K562 (cell line): Measurements from ENCODE around the gene LBHD2. TPM values are rescaled to one million over a fixed set of nuclear protein-coding genes. Genes with fewer than 3 reads are reported as not detected.

Experiments
- ARID1B ChIP-seq: fragments of 450-650 bp; IDR thresholded peaks from 2 replicates; pipeline ENCODE4 v1.6.1; 2016; ENCODE audit warnings: antibody characterized with exemption, mild to moderate bottlenecking, inconsistent platforms
- CEBPZ ChIP-seq: fragments of 150-350 bp; IDR thresholded peaks from 2 replicates; pipeline ENCODE4 v1.6.1; 2014; ENCODE audit warnings: low read depth, mild to moderate bottlenecking, low read length, borderline replicate concordance
- CTCFL ChIP-seq: IDR thresholded peaks from 2 replicates; pipeline ENCODE4 v1.6.1; 2011; ENCODE audit warnings: borderline replicate concordance, low read depth, mild to moderate bottlenecking, moderate library complexity, low read length; ENCODE audit not compliant: insufficient read depth, poor library complexity, severe bottlenecking
- EWSR1 ChIP-seq: fragments of 450-650 bp; IDR thresholded peaks from 2 replicates; pipeline ENCODE4 v1.6.1; 2018; ENCODE audit warnings: borderline replicate concordance, mild to moderate bottlenecking, low read depth, moderate library complexity; ENCODE audit not compliant: partially characterized antibody
- HMG20A ChIP-seq: fragments of 450-650 bp; formaldehyde crosslinking; conservative IDR thresholded peaks from 2 replicates; pipeline ENCODE4 v1.4.0; 2020; ENCODE audit warnings: mild to moderate bottlenecking, mixed read lengths
- HMGN3 ChIP-seq: IDR thresholded peaks from 2 replicates; pipeline ENCODE4 v1.6.1; 2011; ENCODE audit warnings: borderline replicate concordance, low read depth, mild to moderate bottlenecking, mixed read lengths, low read length; ENCODE audit not compliant: insufficient read length; ENCODE audit errors: extremely low read depth
- KLF16 ChIP-seq: IDR thresholded peaks from 2 replicates; pipeline ENCODE4 v1.6.1; 2016; ENCODE audit warnings: antibody characterized with exemption
- MAX ChIP-seq: sonication (generic); formaldehyde crosslinking; IDR thresholded peaks from 2 replicates; pipeline ENCODE4 v1.9.0; 2022; ENCODE audit warnings: mild to moderate bottlenecking, missing genetic modification reagents
- POLR2AphosphoS2 ChIP-seq: IDR thresholded peaks from 2 replicates; pipeline ENCODE4 v1.6.1; 2012; ENCODE audit warnings: low read length, improper control_type of control experiment
- PREB ChIP-seq: sonication (generic); formaldehyde crosslinking; IDR thresholded peaks from 2 replicates; pipeline ENCODE4 v1.8.1; 2023; ENCODE audit warnings: mild to moderate bottlenecking, missing genetic modification reagents
- TAL1 ChIP-seq: fragments of 450-650 bp; IDR thresholded peaks from 2 replicates; pipeline ENCODE4 v1.6.1; 2016; ENCODE audit warnings: mild to moderate bottlenecking
- ZBTB2 ChIP-seq: fragments of 450-650 bp; IDR thresholded peaks from 2 replicates; pipeline ENCODE4 v1.6.1; 2016; ENCODE audit warnings: antibody characterized with exemption
- ZBTB49 ChIP-seq: sonication (generic); formaldehyde crosslinking; IDR thresholded peaks from 2 replicates; pipeline ENCODE4 v1.8.0; 2022; ENCODE audit warnings: missing genetic modification reagents, mild to moderate bottlenecking, borderline replicate concordance
- ZBTB7A ChIP-seq: IDR thresholded peaks from 2 replicates; pipeline ENCODE4 v1.6.1; 2011; ENCODE audit warnings: low read depth, mild to moderate bottlenecking, low read length, moderate library complexity, borderline replicate concordance; ENCODE audit not compliant: control insufficient read depth
- ZNF431 ChIP-seq: sonication (generic); formaldehyde crosslinking; IDR thresholded peaks from 2 replicates; pipeline ENCODE4 v1.8.0; 2022; ENCODE audit warnings: mild to moderate bottlenecking, missing genetic modification reagents
- ZNF589 ChIP-seq: fragments of 200-800 bp; sonication (Bioruptor generic); IDR thresholded peaks from 2 replicates; pipeline ENCODE4 v1.6.1; 2016; ENCODE audit warnings: low read depth, missing genetic modification characterization, missing compliant biosample characterization
- polyA plus RNA-seq, 8 experiments: library from polyadenylated mRNA; depleted of rRNA in 4 of 8; stranded (reverse) in 5 of 8; unstranded in 3 of 8; fragments of >200 nt; fragmentation: Nextera tagmentation in 2 of 8; fragmentation: Illumina TruSeq in 1 of 8; extraction: Ambion mirVana in 2 of 8; extraction: Trizol in 1 of 8; gene quantifications; 2 replicates each; pipeline versions ENCODE4 v1.2.1 to v1.2.3, GENCODE V29; 2011 to 2014; ENCODE audit warnings: inconsistent platforms in 1 of 8, missing spikeins in 1 of 8
- total RNA-seq, 7 experiments: library from RNA; depleted of rRNA in 6 of 7; stranded (reverse); fragments of >200 nt in 6 of 7; fragmentation: Illumina TruSeq in 2 of 7; extraction: Trizol in 2 of 7; gene quantifications; 2 replicates each; pipeline versions ENCODE4 v1.2.1 to v1.2.3, GENCODE V29; 2011 to 2021; ENCODE audit warnings: low replicate concordance in 1 of 7

Gene LBHD2
- total and polyA plus RNA-seq, 9 of the 15 experiments (the other 6 are each of a cell fraction or from before 2014, with no cell fraction given): not detected

GRCh38 chr14:103099081-103099732 is 15.2 kb downstream of the LBHD2 start (continued):
- no peak for TF ChIP-seq CEBPZ
- no peak for TF ChIP-seq EWSR1
- 0 out of 2 replicates have a peak, but pooled peaks have one; percentile 48 for TF ChIP-seq ZBTB2
- no peak for TF ChIP-seq PREB (CRISPR knock-in tag)
- TF ChIP-seq ZBTB49: no peak
- no peak for TF ChIP-seq ZNF431 (CRISPR knock-in tag)
- 0 out of 2 replicates have a peak, but pooled peaks have one; percentile 20 for TF ChIP-seq MAX (CRISPR knock-in tag)
- peak; percentile 84 for TF ChIP-seq ARID1B
- no peak for TF ChIP-seq POLR2AphosphoS2
- peak; percentile 85 for TF ChIP-seq ZBTB7A
- no peak for TF ChIP-seq HMG20A (CRISPR knock-in tag)
- peak; percentile 15 for TF ChIP-seq CTCFL
- TF ChIP-seq ZNF589 (CRISPR knock-in tag): no peak
- TF ChIP-seq TAL1: peak; percentile 61
- peak; percentile 69 for TF ChIP-seq HMGN3
- no peak for TF ChIP-seq KLF16
